ENCODE results near the gene NPDC1.

The NPDC1 gene

GRCh38 chr9:137077758-137078693 lies 32.0 kb upstream of the NPDC1 start:
- H3K27ac ChIP-seq, result peak overlapping the region; percentile 71
- TF ChIP-seq CTCF (conservative IDR thresholded peaks at IDR 0.05) (no peak), ZFX (IDR thresholded peaks at IDR 0.05) (0 out of 2 replicates have a peak, but pooled peaks have one; percentile 49)

GRCh38 chr9:137077010-137077747 lies 31.2 kb upstream of the NPDC1 start, which contains the start of gene UAP1L1:
TSS of gene UAP1L1 (plus strand) at chr9:137077517. CDS start at chr9:137077533, 16 bp downstream.
- peak within 1 kb of the TSS; percentile 71 for H3K27ac ChIP-seq
- TF ChIP-seq ZFX (IDR thresholded peaks at IDR 0.05) (peak; percentile 77; the same call in 1 of the 2 replicates), CTCF (conservative IDR thresholded peaks at IDR 0.05) (no peak)

- H3K27ac ChIP-seq, result peak overlapping the region; percentile 71; the same call in 1 of the 2 replicates
- TF ChIP-seq CTCF (conservative IDR thresholded peaks at IDR 0.05) (no peak), ZFX (IDR thresholded peaks at IDR 0.05) (no peak)
These were observed 30.6 kb upstream of the NPDC1 start for GRCh38 chr9:137076636-137077009.

- no peak for TF ChIP-seq ZFX (IDR thresholded peaks at IDR 0.05)
- TF ChIP-seq CTCF (conservative IDR thresholded peaks at IDR 0.05), result no peak
- H3K27ac ChIP-seq, result no peak overlapping the region
These were observed 29.3 kb upstream of the NPDC1 start for GRCh38 chr9:137075275-137075775.

- no peak overlapping the region for H3K27ac ChIP-seq
- no peak for TF ChIP-seq CTCF (conservative IDR thresholded peaks at IDR 0.05)
- TF ChIP-seq ZFX (IDR thresholded peaks at IDR 0.05), result no peak
These were observed 28.8 kb upstream of the NPDC1 start for GRCh38 chr9:137074657-137075274.

- no peak overlapping the region for H3K27ac ChIP-seq
- no peak for TF ChIP-seq ZFX (IDR thresholded peaks at IDR 0.05)
- no peak for TF ChIP-seq CTCF (conservative IDR thresholded peaks at IDR 0.05)
These were observed 28.0 kb upstream of the NPDC1 start for GRCh38 chr9:137073992-137074399.

Data from C4-2B (cell line).